GM08714 (cell line): ENCODE results near the gene MIS18A.
A peak's percentile ranks its signal among the peaks of the same experiment; 100 is the strongest.
"Not testable (repeated sequence)": the region's sequence is repeated elsewhere in the genome, so short reads cannot be mapped to it uniquely, and the experiment has no call there.

ENCODE experiments used
- H3K4me3 ChIP-seq: fragments of 200-500 bp; sonication (Bioruptor generic); 2 replicates; pipeline ENCODE4 v1.5.1; 2014; ENCODE audit warnings: mild to moderate bottlenecking, low read length, inconsistent platforms
- ZNF274 ChIP-seq: IDR thresholded peaks from 2 replicates; pipeline ENCODE4 v1.6.1; 2012; ENCODE audit warnings: mild to moderate bottlenecking, low read depth, low read length

The MIS18A gene

DNA sequence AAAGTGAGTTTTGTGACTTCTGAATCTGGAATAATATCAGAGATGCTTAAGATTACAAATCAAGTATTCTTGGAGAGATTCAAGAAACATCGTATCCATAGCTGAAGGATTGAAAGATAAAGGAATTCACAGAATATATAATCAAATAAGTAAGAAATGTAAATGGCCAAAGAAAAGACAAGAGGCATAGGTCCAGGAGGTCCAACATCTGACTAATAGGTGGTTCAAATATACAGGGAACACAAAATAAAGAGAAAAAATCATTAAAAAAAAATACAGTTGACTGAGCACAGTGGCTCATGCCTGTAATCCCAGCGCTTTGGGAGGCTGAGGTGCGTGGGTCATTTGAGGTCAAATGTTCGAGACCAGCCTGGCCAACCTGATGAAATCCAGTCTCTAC lies 6.6 kb upstream of the MIS18A start:
- no peak for TF ChIP-seq ZNF274
- H3K4me3 ChIP-seq: no peak overlapping the region

DNA sequence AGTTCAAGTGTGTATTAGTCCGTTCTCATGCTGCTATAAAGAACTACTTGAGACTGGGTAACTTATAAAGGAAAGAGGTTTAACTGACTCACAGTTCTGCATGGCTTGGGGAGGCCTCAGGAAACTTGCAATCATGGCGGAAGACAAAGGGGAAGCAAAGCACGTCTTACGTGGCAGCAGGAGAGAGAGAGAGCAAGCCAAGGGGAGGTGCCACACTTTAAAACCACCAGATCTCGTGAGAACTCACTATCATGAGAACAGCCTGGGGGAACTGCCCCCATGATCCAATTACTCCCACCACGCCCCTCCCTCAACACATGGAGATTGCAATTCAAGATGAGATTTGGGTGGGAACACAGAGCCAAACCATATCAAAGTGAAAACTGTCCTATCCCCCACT lies 4.1 kb upstream of the MIS18A start:
- no peak for TF ChIP-seq ZNF274

DNA sequence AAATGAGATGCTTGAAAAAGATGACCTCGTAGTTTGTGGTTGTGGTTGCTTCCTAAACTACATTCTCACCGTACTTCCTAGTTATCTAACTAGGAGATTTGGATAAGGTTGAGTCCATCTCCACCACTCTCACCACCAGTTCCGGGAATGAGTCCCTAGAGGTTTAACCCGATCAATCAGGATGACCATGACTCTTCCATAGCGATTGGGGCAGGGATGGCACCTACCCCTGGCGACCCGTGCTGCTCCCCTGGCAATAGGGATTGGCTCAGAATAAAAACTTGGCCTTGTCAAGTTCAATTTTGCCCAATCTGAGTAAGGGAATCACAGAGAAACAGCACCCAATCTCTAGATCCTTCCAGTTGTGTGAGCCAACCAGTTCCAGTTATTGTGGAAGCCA lies 2.7 kb upstream of the MIS18A start:
- TF ChIP-seq ZNF274: no peak
- no peak overlapping the region for H3K4me3 ChIP-seq

More for the DNA sequence above, 4.1 kb upstream of the MIS18A start:
- H3K4me3 ChIP-seq: no peak overlapping the region

DNA sequence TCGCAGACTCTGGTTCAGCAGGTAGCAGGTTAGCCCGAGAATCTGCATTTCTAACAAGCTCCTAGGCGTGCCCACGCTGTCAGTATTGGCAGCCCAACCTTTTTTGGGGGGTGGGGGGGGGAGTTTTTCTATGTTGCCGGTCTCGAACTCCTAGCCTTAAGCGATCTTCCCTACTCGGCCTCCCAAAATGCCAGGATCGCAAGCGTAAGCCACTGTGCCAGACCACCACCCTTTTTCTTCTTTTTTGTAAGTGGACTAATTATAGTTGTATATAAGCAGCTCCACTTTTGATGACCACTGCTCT lies 480 bp upstream of the MIS18A start:
- peak overlapping the region; percentile 80 for H3K4me3 ChIP-seq
- no peak for TF ChIP-seq ZNF274

DNA sequence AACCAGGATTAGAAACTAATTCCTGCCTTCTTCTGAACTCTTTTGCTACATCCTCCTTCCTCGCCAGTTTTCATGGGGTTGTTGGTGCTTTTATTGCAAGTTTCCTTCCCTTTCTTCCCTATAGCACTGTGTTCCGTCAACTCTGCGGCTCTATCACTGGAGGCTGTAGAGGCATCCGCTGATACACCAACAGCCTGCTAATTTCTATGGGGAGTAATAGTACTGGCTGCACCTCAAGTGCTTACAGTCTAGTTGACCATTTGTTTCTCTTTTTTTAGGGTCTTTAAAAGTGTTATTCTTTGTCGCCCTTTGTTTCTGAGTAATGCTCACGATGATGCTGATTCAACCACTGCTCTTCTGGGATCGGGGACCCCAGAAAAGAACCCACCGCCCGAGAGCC lies 746 bp downstream of the MIS18A start:
- TF ChIP-seq ZNF274: no peak
- H3K4me3 ChIP-seq: peak overlapping the region; percentile 80

DNA sequence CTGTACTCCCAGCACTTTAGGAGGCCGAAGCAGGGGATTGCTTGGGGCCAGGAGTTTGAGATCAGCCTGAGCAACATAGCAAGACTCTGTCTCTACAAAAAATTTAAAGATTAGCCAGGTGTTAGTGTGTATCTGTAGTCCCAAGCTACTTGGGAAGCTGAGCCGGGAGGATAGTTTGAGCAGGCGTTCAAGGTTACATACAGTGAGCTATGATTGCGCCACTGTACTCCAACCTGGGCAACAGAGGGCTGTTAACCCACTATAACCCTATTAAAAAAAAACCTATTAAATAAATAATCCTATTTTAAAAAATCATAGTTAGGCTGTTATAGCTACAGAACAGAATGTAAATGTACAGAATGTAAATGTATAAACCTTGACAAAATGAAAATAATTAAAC lies 2.2 kb downstream of the MIS18A start:
- no peak for TF ChIP-seq ZNF274
- no peak overlapping the region for H3K4me3 ChIP-seq

DNA sequence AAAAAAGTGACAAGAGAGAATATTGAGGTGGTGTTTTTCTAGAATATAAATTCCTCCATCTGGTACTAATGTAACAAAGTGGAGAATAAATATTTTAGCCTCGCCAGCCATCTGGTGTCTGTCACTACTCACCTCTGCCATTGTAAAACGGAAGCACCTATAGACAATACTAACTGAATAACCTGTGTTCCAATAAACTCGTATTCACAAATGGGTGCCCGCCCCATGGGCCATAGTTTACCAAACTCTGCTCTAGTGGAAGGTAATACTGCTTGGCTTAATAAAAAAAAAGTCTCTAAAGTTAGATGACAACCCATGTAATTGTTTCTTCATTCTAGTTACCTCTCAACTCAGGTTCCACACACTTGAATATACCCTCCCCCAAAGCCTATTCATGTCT lies 8.1 kb downstream of the MIS18A start:
- TF ChIP-seq ZNF274: no peak
- H3K4me3 ChIP-seq: no peak overlapping the region

DNA sequence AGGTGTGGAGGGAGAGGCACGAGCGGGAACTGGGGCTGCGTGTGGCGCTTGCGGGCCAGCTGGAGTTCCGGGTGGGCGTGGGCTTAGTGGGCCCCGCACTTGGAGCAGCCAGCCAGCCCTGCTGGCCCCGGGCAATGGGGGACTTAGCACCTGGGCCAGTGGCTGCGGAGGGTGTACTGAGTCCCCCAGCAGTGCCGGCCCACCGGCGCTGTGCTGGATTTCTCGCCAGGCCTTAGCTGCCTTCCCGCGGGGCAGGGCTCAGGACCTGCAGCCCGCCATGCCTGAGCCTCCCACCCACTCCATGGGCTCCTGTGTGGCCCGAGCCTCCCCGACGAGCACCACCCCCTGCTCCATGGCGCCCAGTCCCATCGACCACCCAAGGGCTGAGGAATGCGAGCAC lies 13.5 kb downstream of the MIS18A start:
- H3K4me3 ChIP-seq: not testable (repeated sequence)

DNA sequence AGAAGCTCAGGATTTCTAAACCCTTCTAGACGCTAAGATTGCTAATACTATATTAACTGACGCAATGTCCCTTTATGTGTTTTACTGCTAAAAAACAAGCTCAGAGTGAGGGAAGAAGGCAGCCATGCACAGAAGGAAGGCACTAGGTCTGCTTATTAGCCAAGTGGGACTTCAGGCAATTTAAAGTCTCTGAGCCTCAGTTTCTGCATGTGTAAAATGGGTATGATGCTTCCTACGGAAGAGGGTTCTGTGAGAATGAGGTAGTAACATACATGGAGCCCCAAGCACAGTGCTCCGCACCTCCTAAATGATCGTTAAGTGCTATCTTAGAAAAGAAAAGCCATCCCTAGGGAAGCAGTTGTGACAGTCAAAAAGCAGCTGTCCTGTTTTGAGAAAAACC lies 16.9 kb downstream of the MIS18A start:
- TF ChIP-seq ZNF274: no peak

DNA sequence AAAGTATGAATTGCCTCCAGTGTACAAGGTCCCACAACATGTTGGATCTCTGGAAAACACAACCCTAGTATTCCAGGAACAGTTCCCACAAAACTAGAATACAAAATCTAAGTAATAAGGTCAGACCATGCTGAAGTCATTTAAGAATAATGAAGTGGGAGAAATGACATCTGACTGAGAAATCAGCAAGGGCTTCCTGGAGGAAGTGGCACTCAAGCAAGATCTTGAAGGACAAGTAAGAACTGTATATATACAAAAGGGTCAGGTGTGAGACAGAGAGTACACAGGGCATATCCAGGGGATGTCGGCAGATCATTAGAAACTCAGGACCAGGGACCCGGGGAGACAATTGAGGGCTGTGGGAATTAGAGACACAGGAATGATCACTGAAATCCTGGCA lies 18.7 kb downstream of the MIS18A start:
- no peak for TF ChIP-seq ZNF274
- H3K4me3 ChIP-seq: no peak overlapping the region

More for the DNA sequence above, 16.9 kb downstream of the MIS18A start:
- H3K4me3 ChIP-seq: no peak overlapping the region

DNA sequence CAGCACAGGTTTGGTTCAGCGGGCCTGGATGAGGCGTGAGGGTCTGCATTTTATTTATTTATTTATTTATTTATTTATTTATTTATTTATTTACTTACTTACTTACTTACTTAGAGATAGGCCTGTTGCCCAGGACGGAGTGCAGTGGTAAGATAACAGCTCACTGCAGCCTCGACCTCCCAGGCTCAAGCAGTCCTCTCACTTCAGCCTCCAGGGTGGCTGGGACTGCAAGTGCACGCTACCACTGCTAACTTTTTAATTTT lies 20.1 kb downstream of the MIS18A start:
- not testable (repeated sequence) for H3K4me3 ChIP-seq

DNA sequence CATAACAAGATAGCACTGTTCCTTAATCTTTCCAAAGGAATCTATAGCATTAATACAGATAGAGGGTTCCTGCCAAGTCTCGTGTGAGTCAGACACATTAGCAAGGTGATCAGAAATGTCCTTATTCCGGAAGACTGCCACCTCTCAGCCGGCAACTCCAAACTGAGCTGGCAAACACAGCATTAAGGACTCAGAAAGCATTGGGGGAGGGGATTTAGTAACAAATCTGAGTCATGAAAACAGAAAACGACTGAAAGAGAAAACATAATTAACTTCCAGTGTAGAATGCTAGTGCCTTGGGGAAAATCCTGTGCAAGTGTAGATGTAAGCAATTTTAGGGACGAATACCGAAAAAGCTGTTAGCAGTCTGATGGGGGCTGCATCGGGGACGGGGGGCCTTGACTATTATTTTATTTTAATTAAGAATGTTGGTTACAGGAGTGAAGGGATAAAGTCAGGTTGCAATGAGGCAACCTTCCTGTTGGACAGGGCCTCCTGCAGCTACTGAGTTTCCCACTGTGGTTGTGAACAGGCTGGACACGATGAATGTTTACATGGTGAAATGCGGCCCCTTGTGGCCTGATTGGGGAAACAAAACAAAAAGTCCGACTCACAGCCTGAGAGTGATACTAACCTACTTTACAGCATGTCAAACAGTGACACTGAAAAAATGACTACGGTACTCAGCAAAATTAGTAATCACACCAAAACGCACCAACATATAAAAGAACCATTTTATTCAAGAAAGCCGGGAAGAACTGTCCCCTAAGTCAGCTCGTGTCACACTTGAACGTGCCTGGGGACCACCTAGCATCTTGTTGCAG lies 20.7 kb downstream of the MIS18A start:
- TF ChIP-seq ZNF274: no peak
- H3K4me3 ChIP-seq: no peak overlapping the region

DNA sequence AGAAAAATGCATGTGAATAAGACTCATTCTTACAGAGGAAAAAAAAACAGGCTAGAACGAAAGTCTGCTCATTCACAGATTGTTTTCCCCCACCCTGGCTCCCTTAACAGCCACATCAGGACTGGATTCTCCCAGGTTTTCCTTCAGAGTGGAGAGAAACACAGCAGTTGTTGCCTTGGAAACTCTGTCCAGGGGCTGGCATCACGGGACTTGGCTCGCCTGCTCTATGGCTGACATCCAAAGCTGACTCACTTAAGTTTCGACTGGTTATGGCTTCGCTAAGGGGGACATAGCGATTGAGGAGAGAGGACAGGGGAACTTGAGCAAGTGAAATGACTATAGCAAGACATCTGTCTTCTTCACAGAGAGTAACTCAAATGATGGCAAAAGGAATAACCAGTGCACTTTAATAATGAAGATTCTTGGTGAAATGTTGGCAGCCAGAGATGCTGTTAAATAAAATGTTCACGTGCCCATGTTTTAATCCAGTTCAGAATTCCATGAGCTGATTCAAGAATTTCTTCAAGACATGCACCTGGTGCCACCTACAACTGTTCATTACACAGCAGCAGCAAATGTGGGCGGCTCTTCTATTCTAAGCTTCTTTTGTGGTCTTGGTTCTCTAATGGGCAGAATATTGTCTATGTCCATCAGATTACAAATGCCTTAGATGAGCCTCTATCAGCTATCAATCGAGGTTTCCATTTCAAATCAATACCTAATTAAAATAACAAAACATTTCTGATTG lies 21.8 kb downstream of the MIS18A start:
- H3K4me3 ChIP-seq: no peak overlapping the region
- TF ChIP-seq ZNF274: no peak

DNA sequence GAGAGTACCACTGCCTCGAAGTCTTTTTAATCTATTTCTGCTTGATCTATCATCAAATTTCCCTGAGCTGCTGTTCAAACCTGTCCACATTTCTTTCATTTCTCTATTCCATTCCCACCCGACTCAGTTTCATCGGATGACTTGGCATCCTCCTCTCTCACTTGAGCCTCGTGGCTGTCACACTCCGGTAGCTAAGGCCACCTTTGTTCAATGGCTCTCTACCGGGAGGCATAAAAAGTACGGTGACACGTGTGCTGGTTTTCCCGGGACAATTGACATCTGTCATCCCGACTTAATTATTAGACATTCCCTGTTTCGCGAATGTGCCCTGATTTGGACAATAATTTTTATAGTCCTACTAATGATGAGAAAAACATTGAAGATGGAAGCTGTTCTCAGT lies 22.6 kb downstream of the MIS18A start:
- no peak overlapping the region for H3K4me3 ChIP-seq
- TF ChIP-seq ZNF274: no peak

DNA sequence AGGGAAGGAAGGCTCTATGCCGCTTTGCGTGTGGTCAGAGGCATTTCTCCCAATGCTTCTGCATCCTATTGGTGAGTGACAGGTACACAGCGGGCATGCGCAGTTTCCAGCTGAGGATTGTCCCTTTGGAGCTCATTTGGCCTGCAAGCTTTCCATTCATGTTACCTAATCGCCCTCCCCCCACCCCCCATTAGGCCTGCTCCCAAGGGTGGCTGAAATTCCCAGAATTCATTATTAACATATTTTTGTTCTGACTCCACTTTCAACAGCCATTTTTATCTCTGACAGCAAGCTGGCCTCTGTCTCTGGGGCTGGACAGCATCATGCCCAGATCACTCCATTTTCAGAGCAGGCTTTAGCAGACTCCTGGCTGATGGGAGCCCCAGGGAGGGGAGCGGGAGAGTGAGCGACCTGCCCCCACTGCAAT lies 25.6 kb downstream of the MIS18A start:
- no peak for TF ChIP-seq ZNF274
- H3K4me3 ChIP-seq: no peak overlapping the region

DNA sequence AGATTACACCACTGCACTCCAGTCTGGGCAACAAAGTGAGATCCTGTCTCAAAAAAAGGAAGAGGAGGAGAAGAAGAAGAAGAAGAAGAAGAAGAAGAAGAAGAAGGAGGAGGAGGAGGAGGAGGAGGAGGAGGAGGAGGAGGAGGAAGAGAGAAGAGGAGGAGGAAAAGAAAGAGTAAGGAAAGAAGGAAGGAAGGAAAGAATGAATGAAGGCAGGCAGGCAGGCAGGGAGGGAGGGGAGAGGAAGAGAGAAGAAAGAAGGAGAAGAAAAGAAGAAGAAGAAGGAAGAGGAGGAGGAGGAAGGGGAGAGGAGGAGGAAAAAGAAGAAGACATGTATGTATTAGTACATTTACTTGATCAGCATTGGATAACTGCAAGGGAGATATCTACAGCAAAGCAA lies 26.7 kb downstream of the MIS18A start:
- H3K4me3 ChIP-seq: no peak overlapping the region
- TF ChIP-seq ZNF274: no peak
